ENCODE data around the gene PAN2.
A peak's percentile ranks its signal among the peaks of the same experiment; 100 is the strongest.

The PAN2 gene

GRCh38 chr12:56311003-56311402 is 22.8 kb downstream of the PAN2 start:
- H3K9ac ChIP-seq = no peak overlapping the region
- no peak for TF ChIP-seq Cebpa-rat (IDR thresholded peaks at IDR 0.05)
- H3K4me3 ChIP-seq = no peak overlapping the region
- H3K27ac ChIP-seq = no peak overlapping the region
- H3K4me1 ChIP-seq = peaks cover 13% of the 10 kb centered on the region
- H3K27me3 ChIP-seq = no peaks in the 10 kb centered on the region
- H3K4me2 ChIP-seq = no peak overlapping the region
- H3K36me3 ChIP-seq = peaks cover 88% of the 10 kb centered on the region
- H3K9me3 ChIP-seq = no peaks in the 10 kb centered on the region
- no peaks in the 10 kb centered on the region for H4K20me1 ChIP-seq

GRCh38 chr12:56308714-56309113 is 25.1 kb downstream of the PAN2 start:
- H3K4me1 ChIP-seq = no peaks in the 10 kb centered on the region
- no peaks in the 10 kb centered on the region for H4K20me1 ChIP-seq
- H3K9ac ChIP-seq = no peak overlapping the region
- H3K27me3 ChIP-seq = no peaks in the 10 kb centered on the region
- H3K4me2 ChIP-seq = no peak overlapping the region
- H3K27ac ChIP-seq = no peak overlapping the region
- no peaks in the 10 kb centered on the region for H3K9me3 ChIP-seq
- no peak overlapping the region for H3K4me3 ChIP-seq
- no peak for TF ChIP-seq Cebpa-rat (IDR thresholded peaks at IDR 0.05)
- peaks cover 100% of the 10 kb centered on the region for H3K36me3 ChIP-seq

- no peak overlapping the region for H3K4me3 ChIP-seq
- peaks cover 12% of the 10 kb centered on the region for H3K4me1 ChIP-seq
- H3K4me2 ChIP-seq = no peak overlapping the region
- H3K27me3 ChIP-seq = no peaks in the 10 kb centered on the region
- H4K20me1 ChIP-seq = no peaks in the 10 kb centered on the region
- peaks cover 90% of the 10 kb centered on the region for H3K36me3 ChIP-seq
- no peak overlapping the region for H3K9ac ChIP-seq
- no peak overlapping the region for H3K27ac ChIP-seq
- H3K9me3 ChIP-seq = no peaks in the 10 kb centered on the region
- TF ChIP-seq Cebpa-rat (IDR thresholded peaks at IDR 0.05) = no peak
Measured at GRCh38 chr12:56307221-56307965, 26.4 kb downstream of the PAN2 start.

DNA sequence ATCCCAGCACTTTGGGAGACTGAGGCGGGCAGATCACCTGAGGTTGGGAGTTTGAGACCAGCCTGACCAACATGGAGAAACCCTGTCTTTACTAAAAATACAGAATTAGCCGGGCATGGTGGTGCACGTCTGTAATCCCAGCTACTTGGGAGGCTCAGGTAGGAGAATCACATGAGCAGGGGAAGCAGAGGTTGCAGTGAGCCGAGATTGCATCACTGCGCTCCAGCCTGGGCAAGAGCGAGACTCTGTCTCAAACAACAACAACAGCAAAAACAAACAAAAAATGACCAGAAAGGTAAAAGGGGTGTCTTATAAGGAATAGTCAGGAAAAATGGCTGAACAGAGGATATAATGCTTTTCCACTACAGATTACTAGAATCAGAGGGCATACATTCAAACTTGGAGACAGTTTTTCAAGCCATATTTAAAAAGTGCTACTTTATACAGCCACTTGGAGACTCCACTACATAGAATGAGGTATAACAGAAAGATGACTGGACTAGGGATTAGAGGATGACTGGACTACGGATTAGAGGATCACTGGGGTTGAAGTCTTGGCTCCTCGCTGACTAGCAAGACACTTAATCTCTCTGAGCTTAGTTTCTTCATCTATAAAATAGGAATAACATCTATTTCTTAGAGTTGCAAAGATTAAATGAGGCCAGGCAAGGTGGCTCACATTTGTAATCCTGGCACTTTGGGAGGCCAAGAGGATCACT is 28.8 kb downstream of the PAN2 start:
- Histone ChIP-seq H3K9me3 (no peaks in the 10 kb centered on the region), H3K4me1 (peaks cover 30% of the 10 kb centered on the region), H3K4me2 (no peak overlapping the region), H3K4me3 (no peak overlapping the region), H3K36me3 (peaks cover 67% of the 10 kb centered on the region), H3K9ac (no peak overlapping the region), H3K27ac (no peak overlapping the region), H3K27me3 (no peaks in the 10 kb centered on the region), H4K20me1 (no peaks in the 10 kb centered on the region)
- no peak for TF ChIP-seq Cebpa-rat (IDR thresholded peaks at IDR 0.05)

GRCh38 chr12:56304276-56304675 is 29.5 kb downstream of the PAN2 start:
- H4K20me1 ChIP-seq = peaks cover 5% of the 10 kb centered on the region
- peaks cover 30% of the 10 kb centered on the region for H3K4me1 ChIP-seq
- no peaks in the 10 kb centered on the region for H3K27me3 ChIP-seq
- H3K36me3 ChIP-seq = peaks cover 59% of the 10 kb centered on the region
- H3K9me3 ChIP-seq = no peaks in the 10 kb centered on the region
- TF ChIP-seq Cebpa-rat (IDR thresholded peaks at IDR 0.05) = no peak
- H3K4me2 ChIP-seq = no peak overlapping the region
- H3K27ac ChIP-seq = no peak overlapping the region
- H3K4me3 ChIP-seq = no peak overlapping the region
- H3K9ac ChIP-seq = 0 out of 2 replicates have a peak overlapping the region, but pooled peaks have one; percentile 0

DNA sequence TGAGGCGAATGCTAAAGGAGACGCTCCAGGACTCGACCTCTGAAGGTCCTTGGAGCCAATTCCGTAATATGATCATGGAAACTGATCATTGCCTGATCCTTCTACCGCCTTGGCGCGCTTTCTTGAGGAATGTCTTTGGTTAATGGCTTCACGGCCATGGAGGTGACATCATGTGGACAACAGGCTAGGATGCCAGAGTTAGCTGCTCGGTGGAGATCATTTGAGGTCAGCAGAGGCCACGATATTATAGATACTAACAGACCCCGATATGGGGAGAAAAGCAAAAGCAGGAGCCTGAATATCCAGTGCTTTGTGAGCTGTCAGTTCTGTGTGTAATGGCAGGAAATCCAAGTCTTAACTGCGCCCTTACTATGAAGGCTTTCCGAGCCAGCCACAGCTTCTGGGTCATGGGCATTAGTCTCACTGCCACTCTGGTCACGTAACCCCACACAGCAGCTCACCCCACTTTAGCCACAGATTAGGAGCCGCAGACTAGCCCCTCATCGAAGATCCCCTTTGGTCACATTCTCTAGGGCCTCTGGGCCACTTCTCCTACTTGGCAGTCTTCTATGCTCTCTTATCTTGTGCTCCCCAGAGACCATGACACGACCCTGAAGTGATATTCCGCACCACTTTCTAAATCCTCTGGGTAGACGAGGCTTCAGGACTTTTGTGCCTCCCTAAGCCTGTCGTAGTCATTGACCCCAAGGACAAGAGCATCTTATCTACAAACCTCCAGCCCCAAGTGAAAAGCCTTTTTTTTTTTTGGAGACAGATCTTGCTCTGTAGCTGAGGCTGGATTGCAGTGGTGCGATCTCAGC is 32.9 kb downstream of the PAN2 start:
- peak overlapping the region; percentile 83 for H3K4me2 ChIP-seq
- H3K36me3 ChIP-seq = peaks cover 39% of the 10 kb centered on the region
- no peaks in the 10 kb centered on the region for H3K27me3 ChIP-seq
- H3K9me3 ChIP-seq = no peaks in the 10 kb centered on the region
- TF ChIP-seq Cebpa-rat (IDR thresholded peaks at IDR 0.05) = no peak
- peaks cover 64% of the 10 kb centered on the region for H3K4me1 ChIP-seq
- peak overlapping the region; percentile 93 for H3K9ac ChIP-seq
- peak overlapping the region; percentile 86 for H3K4me3 ChIP-seq
- H4K20me1 ChIP-seq = peaks cover 40% of the 10 kb centered on the region
- peak overlapping the region; percentile 90 for H3K27ac ChIP-seq

DNA sequence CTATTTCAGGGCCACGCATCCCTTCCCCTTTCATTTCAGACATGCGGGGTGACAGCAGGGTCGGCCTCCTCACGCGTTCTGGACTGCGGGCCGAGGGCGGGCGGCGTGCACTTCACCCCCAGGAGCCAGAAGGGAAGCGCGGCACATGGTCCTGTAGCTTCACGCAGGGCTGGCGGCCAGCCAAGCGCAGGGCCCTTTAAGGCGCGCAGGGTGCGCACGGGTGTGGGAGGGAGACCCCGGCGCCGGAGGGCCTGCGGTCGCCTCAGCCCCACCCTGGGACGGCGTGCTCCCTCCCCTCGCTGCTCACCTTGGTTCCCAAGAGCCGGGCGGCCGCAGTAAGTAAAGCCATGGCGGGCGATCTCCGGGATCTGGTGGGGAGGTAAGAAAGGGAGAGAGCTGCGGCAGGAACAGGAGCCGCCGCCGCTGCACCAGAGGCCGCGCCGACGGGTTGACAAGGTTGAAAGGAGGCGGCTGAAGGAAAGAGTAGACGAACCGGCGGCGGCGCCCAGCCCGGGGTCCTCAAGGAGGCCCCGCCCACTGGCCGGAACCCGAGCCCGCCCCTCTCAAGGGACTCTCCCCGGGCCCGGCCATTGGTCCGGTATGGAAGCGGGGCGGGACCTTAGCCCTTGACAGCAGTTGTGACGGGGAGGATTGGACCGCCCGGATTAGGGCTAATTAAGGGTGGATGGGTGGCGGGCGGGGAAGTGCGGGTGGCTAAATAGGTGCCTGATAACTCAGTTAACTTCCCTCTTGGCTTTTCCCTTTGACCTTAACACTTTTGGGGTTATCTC is 33.8 kb downstream of the PAN2 start, which contains the start of gene CS:
Gene CS (minus strand): TSS at position 478 of the 791 bp plus-strand sequence. CDS start 129 bp downstream, at position 349.
- Histone ChIP-seq H3K36me3 (peaks cover 38% of the 10 kb centered on the region), H3K27me3 (no peaks in the 10 kb centered on the region), H3K9me3 (no peaks in the 10 kb centered on the region), H3K4me2 (peak within 1 kb of the TSS; percentile 94), H3K4me3 (peak within 1 kb of the TSS; percentile 86), H4K20me1 (peaks cover 48% of the 10 kb centered on the region), H3K9ac (peak within 1 kb of the TSS; percentile 93), H3K4me1 (peaks cover 68% of the 10 kb centered on the region), H3K27ac (peak within 1 kb of the TSS; percentile 90)
- TF ChIP-seq Cebpa-rat (IDR thresholded peaks at IDR 0.05) = no peak

- peak overlapping the region; percentile 90 for H3K27ac ChIP-seq
- peak overlapping the region; percentile 93 for H3K9ac ChIP-seq
- H3K27me3 ChIP-seq = no peaks in the 10 kb centered on the region
- H3K4me2 ChIP-seq = peak overlapping the region; percentile 94
- no peaks in the 10 kb centered on the region for H3K9me3 ChIP-seq
- H3K36me3 ChIP-seq = peaks cover 38% of the 10 kb centered on the region
- peak overlapping the region; percentile 86 for H3K4me3 ChIP-seq
- no peak for TF ChIP-seq Cebpa-rat (IDR thresholded peaks at IDR 0.05)
- peaks cover 68% of the 10 kb centered on the region for H3K4me1 ChIP-seq
- H4K20me1 ChIP-seq = peaks cover 54% of the 10 kb centered on the region
Measured at GRCh38 chr12:56299308-56299852, 34.4 kb downstream of the PAN2 start.

DNA sequence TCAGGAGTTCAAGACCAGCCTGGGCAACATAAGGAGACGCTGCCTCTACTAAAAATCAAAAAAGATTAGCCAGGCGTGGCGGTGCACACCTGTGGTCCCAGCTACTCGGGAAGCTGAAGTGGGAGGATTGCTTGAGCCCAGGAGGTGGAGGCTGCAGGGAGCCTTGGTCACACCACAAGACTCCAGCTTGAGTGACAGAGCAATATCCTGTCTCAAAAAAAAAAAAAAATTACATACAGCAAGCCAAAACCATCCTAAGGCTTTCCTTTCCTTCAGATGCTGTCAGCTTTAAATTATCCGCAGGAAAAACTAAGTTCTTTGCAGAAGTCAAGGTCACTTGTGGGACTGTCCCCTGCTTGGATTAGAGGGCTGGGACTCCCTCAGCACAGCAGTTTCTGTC is 35.0 kb downstream of the PAN2 start:
- Histone ChIP-seq H3K9me3 (no peaks in the 10 kb centered on the region), H3K9ac (peak overlapping the region; percentile 93), H3K4me2 (peak overlapping the region; percentile 94), H3K4me3 (peak overlapping the region; percentile 86), H3K27ac (peak overlapping the region; percentile 90), H3K36me3 (peaks cover 38% of the 10 kb centered on the region), H4K20me1 (peaks cover 60% of the 10 kb centered on the region), H3K27me3 (no peaks in the 10 kb centered on the region), H3K4me1 (peaks cover 68% of the 10 kb centered on the region)
- TF ChIP-seq Cebpa-rat (IDR thresholded peaks at IDR 0.05) = no peak
